ENCODE results near the gene CLIC5.

DNA sequence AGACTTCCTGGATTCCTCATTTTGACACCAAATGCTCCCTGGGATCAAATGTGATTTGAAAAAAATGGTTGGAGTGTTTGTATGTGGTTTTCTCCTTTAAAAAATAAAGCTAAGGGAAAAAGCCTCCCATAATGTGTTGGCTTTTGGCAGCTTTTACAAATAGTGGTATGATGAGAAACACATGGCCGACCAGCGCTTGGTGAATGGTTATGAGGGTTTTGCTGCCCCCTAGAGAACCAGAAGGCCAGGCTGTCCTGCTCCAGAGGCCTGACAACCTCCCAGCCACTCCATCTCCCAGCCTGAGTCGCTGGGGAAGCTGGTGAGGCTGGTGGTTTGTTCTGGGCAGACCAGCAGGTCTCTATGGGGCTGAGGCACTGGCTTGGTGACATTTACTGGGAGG lies 69.3 kb downstream of the CLIC5 start:
- no peak for TF ChIP-seq POLR2A (IDR thresholded peaks at IDR 0.05)
- TF ChIP-seq, protein P1, sequence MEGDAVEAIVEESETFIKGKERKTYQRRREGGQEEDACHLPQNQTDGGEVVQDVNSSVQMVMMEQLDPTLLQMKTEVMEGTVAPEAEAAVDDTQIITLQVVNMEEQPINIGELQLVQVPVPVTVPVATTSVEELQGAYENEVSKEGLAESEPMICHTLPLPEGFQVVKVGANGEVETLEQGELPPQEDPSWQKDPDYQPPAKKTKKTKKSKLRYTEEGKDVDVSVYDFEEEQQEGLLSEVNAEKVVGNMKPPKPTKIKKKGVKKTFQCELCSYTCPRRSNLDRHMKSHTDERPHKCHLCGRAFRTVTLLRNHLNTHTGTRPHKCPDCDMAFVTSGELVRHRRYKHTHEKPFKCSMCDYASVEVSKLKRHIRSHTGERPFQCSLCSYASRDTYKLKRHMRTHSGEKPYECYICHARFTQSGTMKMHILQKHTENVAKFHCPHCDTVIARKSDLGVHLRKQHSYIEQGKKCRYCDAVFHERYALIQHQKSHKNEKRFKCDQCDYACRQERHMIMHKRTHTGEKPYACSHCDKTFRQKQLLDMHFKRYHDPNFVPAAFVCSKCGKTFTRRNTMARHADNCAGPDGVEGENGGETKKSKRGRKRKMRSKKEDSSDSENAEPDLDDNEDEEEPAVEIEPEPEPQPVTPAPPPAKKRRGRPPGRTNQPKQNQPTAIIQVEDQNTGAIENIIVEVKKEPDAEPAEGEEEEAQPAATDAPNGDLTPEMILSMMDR (IDR thresholded peaks at IDR 0.05): no peak

All from testis (tissue), 2 donors.